Trophoblast cell (in vitro differentiated cells and primary cell): ENCODE measurements around the gene FRRS1.

Source experiments
- DNase-seq, 2 donors: peaks; one replicate each; pipeline ENCODE4 v3.0.0-alpha.2; 2016
- H2AFZ ChIP-seq: 2 replicates; pipeline ENCODE4 v1.6.1; 2013; ENCODE audit warnings: low read length, moderate library complexity, mild to moderate bottlenecking; ENCODE audit not compliant: insufficient read depth, poor library complexity
- H2AK5ac ChIP-seq: 2 replicates; pipeline ENCODE4 v1.6.1; 2013; ENCODE audit warnings: mild to moderate bottlenecking, low read length
- H2BK120ac ChIP-seq: 2 replicates; pipeline ENCODE4 v1.6.1; 2013; ENCODE audit warnings: low read length, mild to moderate bottlenecking, moderate library complexity; ENCODE audit not compliant: insufficient read depth, poor library complexity
- H2BK12ac ChIP-seq: 2 replicates; pipeline ENCODE4 v1.6.1; 2013; ENCODE audit warnings: mild to moderate bottlenecking, low read length, moderate library complexity
- H2BK5ac ChIP-seq: 2 replicates; pipeline ENCODE4 v1.6.1; 2013; ENCODE audit warnings: low read length, low read depth, moderate library complexity, mild to moderate bottlenecking; ENCODE audit not compliant: poor library complexity
- H3K14ac ChIP-seq: 2 replicates; pipeline ENCODE4 v1.6.1; 2013; ENCODE audit warnings: mild to moderate bottlenecking, low read length
- H3K18ac ChIP-seq: 2 replicates; pipeline ENCODE4 v1.6.1; 2013; ENCODE audit warnings: mild to moderate bottlenecking, low read length
- H3K23ac ChIP-seq: 2 replicates; pipeline ENCODE4 v1.6.1; 2013; ENCODE audit warnings: low read length
- H3K27ac ChIP-seq: 2 replicates; pipeline ENCODE4 v1.5.1; 2013; ENCODE audit warnings: low read depth, mild to moderate bottlenecking, inconsistent platforms, low read length, moderate library complexity
- H3K27me3 ChIP-seq: 2 replicates; pipeline ENCODE4 v1.6.1; 2013; ENCODE audit warnings: inconsistent platforms, mild to moderate bottlenecking, low read length, moderate library complexity; ENCODE audit not compliant: insufficient read depth
- H3K36me3 ChIP-seq, 2 experiments: 1 replicate in 1 of 2; 2 replicates in 1 of 2; pipeline ENCODE4 v1.6.1; 2013; ENCODE audit warnings: low read length in 2 of 2, mild to moderate bottlenecking in 2 of 2, moderate library complexity in 1 of 2; ENCODE audit not compliant: insufficient read depth in 2 of 2, control insufficient read depth in 1 of 2
- H3K4ac ChIP-seq: 2 replicates; pipeline ENCODE4 v1.6.1; 2013; ENCODE audit warnings: low read depth, mild to moderate bottlenecking, low read length, moderate library complexity
- H3K4me1 ChIP-seq, 2 experiments: 1 replicate in 1 of 2; 2 replicates in 1 of 2; pipeline ENCODE4 v1.6.1; 2013; ENCODE audit warnings: low read length in 2 of 2, mild to moderate bottlenecking in 2 of 2, moderate library complexity in 1 of 2; ENCODE audit not compliant: insufficient read depth in 2 of 2, control insufficient read depth in 1 of 2
- H3K4me2 ChIP-seq: 2 replicates; pipeline ENCODE4 v1.6.1; 2013; ENCODE audit warnings: inconsistent platforms, mild to moderate bottlenecking, low read length, moderate library complexity
- H3K4me3 ChIP-seq: 2 replicates; pipeline ENCODE4 v1.5.1; 2013; ENCODE audit warnings: mild to moderate bottlenecking, low read depth, low read length, inconsistent platforms
- H3K79me1 ChIP-seq: one replicate; pipeline ENCODE4 v1.6.1; 2013; ENCODE audit warnings: low read length
- H3K79me2 ChIP-seq: 2 replicates; pipeline ENCODE4 v1.6.1; 2013; ENCODE audit warnings: low read length, mild to moderate bottlenecking; ENCODE audit not compliant: control insufficient read depth, insufficient read depth, poor library complexity
- H3K9ac ChIP-seq: 2 replicates; pipeline ENCODE4 v1.6.1; 2013; ENCODE audit warnings: mild to moderate bottlenecking, low read length
- H3K9me3 ChIP-seq: 2 replicates; pipeline ENCODE4 v1.6.1; 2013; ENCODE audit warnings: low read depth, mild to moderate bottlenecking, control low read depth, inconsistent platforms, low read length; ENCODE audit not compliant: insufficient read depth
- H4K12ac ChIP-seq: 2 replicates; pipeline ENCODE4 v1.6.1; 2013; ENCODE audit warnings: low read depth, mild to moderate bottlenecking, low read length, moderate library complexity
- H4K8ac ChIP-seq: 2 replicates; pipeline ENCODE4 v1.6.1; 2013; ENCODE audit warnings: low read depth, mild to moderate bottlenecking, low read length, moderate library complexity
- H4K91ac ChIP-seq: one replicate; pipeline ENCODE4 v1.6.1; 2013; ENCODE audit warnings: low read depth, mild to moderate bottlenecking, low read length, moderate library complexity
- WGBS: extraction: QIAGEN DNeasy Blood & Tissue Kit; methylation state at CpG from one replicate; pipeline ENCODE4 v1.1.7; 2013; ENCODE audit warnings: missing lambda C conversion rate; ENCODE audit not compliant: insufficient read length, insufficient coverage; ENCODE audit errors: extremely low coverage; 5-methylcytosine and 5-hydroxymethylcytosine counted together

The FRRS1 gene

DNA sequence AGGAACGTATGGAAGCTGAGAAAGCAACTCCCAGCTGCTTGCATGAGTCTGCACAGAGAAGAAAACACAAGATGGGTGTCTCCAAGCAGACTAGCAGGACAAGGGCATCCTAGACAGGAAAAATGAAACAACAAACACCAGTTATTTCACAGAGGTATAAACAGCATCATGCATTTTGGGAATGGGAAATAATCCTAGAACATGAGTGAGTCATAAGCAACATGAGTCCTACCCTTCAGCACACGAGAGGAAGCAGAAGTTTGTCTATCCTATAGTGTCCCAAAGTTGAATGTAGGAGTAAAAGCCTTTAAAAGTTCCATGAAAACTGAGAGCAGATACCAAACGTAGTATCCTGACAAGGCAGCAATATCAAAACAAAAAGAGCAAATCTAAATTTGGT lies 11.3 kb upstream of the FRRS1 start:
- Histone ChIP-seq H3K79me2 (no peaks in the 10 kb centered on the region), H4K8ac (no peak overlapping the region), H3K27me3 (no peaks in the 10 kb centered on the region), H2BK12ac (no peak overlapping the region), H3K79me1 (no peaks in the 10 kb centered on the region), H3K9ac (no peak overlapping the region), H3K9me3 (no peaks in the 10 kb centered on the region), H3K27ac (no peak overlapping the region), H3K18ac (no peak overlapping the region), H3K4me1 (no peaks in the 10 kb centered on the region), H3K36me3 (no peaks in the 10 kb centered on the region), H3K4me3 (no peak overlapping the region), H4K12ac (no peak overlapping the region), H2AFZ (no peak overlapping the region), H3K4me2 (no peak overlapping the region), H3K14ac (no peak overlapping the region), H4K91ac (no peak overlapping the region), H2BK120ac (no peak overlapping the region), H2AK5ac (no peak overlapping the region), H3K23ac (no peak overlapping the region), H3K4ac (no peak overlapping the region), H2BK5ac (no peak overlapping the region)
- WGBS = no CpG with 5 or more reads among the region's 3 CpGs
- DNase-seq = no peak

DNA sequence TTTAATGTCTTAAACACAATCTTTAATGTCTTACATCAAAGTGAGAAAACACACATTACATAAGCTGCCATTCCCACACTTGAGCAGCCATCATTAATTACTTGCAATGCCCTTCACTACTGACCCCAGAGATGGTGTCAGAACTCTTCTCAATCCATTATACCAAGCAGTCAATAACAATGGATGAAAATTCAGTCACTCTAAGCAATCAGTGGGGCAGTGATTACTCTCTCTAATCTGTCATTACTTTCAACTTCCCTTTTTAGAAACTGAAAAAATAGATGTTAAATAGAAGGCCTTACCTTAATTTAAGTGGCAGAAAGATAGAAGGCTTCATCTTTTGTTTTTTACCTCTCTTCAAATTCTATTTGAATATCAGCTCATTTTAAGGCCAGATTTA lies 9.7 kb upstream of the FRRS1 start:
- Histone ChIP-seq H3K27ac (no peak overlapping the region), H4K8ac (no peak overlapping the region), H3K9me3 (no peaks in the 10 kb centered on the region), H2BK12ac (no peak overlapping the region), H3K79me1 (no peaks in the 10 kb centered on the region), H3K4me3 (no peak overlapping the region), H3K18ac (no peak overlapping the region), H3K4me1 (no peaks in the 10 kb centered on the region), H4K12ac (no peak overlapping the region), H4K91ac (no peak overlapping the region), H3K4ac (no peak overlapping the region), H3K27me3 (no peaks in the 10 kb centered on the region), H3K36me3 (no peaks in the 10 kb centered on the region), H2BK120ac (no peak overlapping the region), H2BK5ac (no peak overlapping the region), H3K14ac (no peak overlapping the region), H2AFZ (no peak overlapping the region), H3K23ac (no peak overlapping the region), H2AK5ac (no peak overlapping the region), H3K79me2 (no peaks in the 10 kb centered on the region), H3K4me2 (no peak overlapping the region), H3K9ac (no peak overlapping the region)
- DNase-seq = no peak

DNA sequence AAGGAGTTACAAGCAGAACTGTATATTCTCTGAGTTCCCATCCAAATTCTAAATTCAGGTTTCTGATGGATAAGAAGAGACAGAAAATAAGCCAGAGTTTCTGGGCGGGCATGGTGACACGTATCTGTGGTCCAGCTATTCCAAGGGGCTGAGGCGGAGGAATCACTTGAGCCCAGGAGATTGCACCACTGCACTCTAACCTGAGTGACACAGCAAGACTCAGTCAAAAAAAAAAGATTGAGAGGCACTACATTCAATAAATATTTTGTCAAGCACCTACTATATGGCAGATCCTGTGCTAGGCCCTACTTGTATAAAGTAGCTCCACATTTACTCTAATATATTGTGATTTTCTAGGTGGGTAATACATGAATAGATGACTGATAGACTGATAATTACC lies 6.4 kb upstream of the FRRS1 start:
- Histone ChIP-seq H3K4me1 (no peaks in the 10 kb centered on the region), H3K79me1 (no peaks in the 10 kb centered on the region), H2BK5ac (no peak overlapping the region), H2AFZ (no peak overlapping the region), H3K4me2 (no peak overlapping the region), H3K79me2 (no peaks in the 10 kb centered on the region), H4K8ac (no peak overlapping the region), H3K4me3 (no peak overlapping the region), H3K36me3 (no peaks in the 10 kb centered on the region), H3K27me3 (no peaks in the 10 kb centered on the region), H2BK12ac (no peak overlapping the region), H2BK120ac (no peak overlapping the region), H3K18ac (no peak overlapping the region), H3K27ac (no peak overlapping the region), H3K23ac (no peak overlapping the region), H3K4ac (no peak overlapping the region), H4K91ac (no peak overlapping the region), H2AK5ac (no peak overlapping the region), H3K9me3 (no peaks in the 10 kb centered on the region), H3K9ac (no peak overlapping the region), H4K12ac (no peak overlapping the region), H3K14ac (no peak overlapping the region)
- WGBS = no CpG with 5 or more reads among the region's 3 CpGs
- DNase-seq = no peak

DNA sequence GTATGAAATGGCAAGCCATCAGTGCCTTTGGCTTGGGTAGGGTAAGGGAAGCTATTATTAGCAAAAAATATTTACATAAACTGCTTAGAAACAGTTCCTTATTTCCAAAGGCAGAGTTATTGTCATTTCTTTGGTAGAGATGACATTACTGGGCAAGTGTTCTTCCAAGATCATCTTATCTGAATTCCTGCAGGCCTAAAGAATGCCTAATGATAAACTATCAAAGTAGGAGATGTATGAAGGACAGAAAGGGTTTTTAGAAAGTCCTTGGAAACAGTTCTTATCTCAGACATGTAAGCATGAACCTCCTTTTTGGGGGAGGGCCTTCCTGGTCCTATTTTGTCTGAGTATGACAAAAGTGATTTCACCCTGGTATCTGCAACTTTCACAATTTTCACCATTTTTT lies 5.1 kb upstream of the FRRS1 start:
- H3K18ac ChIP-seq = no peak overlapping the region
- H3K4me1 ChIP-seq = no peaks in the 10 kb centered on the region
- H3K79me2 ChIP-seq = no peaks in the 10 kb centered on the region
- no peak overlapping the region for H3K4me2 ChIP-seq
- H2AFZ ChIP-seq = no peak overlapping the region
- no peak overlapping the region for H2BK12ac ChIP-seq
- no peaks in the 10 kb centered on the region for H3K36me3 ChIP-seq
- no peak overlapping the region for H2BK5ac ChIP-seq
- DNase-seq = peak in 1 of 2 donors; percentile 78
- no peak overlapping the region for H3K4me3 ChIP-seq
- no peaks in the 10 kb centered on the region for H3K9me3 ChIP-seq
- H3K23ac ChIP-seq = no peak overlapping the region
- H4K91ac ChIP-seq = no peak overlapping the region
- H3K14ac ChIP-seq = no peak overlapping the region
- H2AK5ac ChIP-seq = no peak overlapping the region
- no peaks in the 10 kb centered on the region for H3K27me3 ChIP-seq
- H3K79me1 ChIP-seq = no peaks in the 10 kb centered on the region
- no peak overlapping the region for H4K8ac ChIP-seq
- H3K4ac ChIP-seq = no peak overlapping the region
- no peak overlapping the region for H3K9ac ChIP-seq
- H2BK120ac ChIP-seq = no peak overlapping the region
- H4K12ac ChIP-seq = no peak overlapping the region
- H3K27ac ChIP-seq = no peak overlapping the region
